PC-3 (cell line): Measurements from ENCODE around the gene ATP10A. TPM values are rescaled to one million over a fixed set of nuclear protein-coding genes. Genes with fewer than 3 reads are reported as not detected.

Source experiments
- ATAC-seq: fragments of 200-7000 bp; cut with Tn5 transposase; 2 replicates; pipeline ENCODE4 v1.9.1; 2020; ENCODE audit warnings: mild to moderate bottlenecking, moderate library complexity
- BruUV-seq: library from RNA; stranded (reverse); fragments of 400-500 nt; replicated peaks from 2 replicates; lab custom pipeline; 2021; lab: Mats Ljungman, UMichigan
- CTCF ChIA-PET: fragments of 300-600 bp; sonication (Branson Sonifier 250); formaldehyde crosslinking; loops from one replicate; lab custom pipeline; 2022; ENCODE audit warnings: antibody characterized with exemption; lab: Charles Lee
- POLR2A ChIA-PET: fragments of 300-600 bp; sonication (Branson Sonifier 250); formaldehyde crosslinking; loops from one replicate; lab custom pipeline; 2022; ENCODE audit warnings: antibody characterized with exemption; ENCODE audit not compliant: unreplicated experiment; lab: Charles Lee
- DNase-seq: peaks from one replicate; pipeline ENCODE4 v3.0.0-alpha.2; 2015
- H2AFZ ChIP-seq: fragments of 300-600 bp; sonication (generic); 2 replicates; pipeline ENCODE4 v1.6.0; 2016; ENCODE audit warnings: antibody characterized with exemption, low read length
- H3F3A ChIP-seq: fragments of 300-600 bp; sonication (generic); one replicate; pipeline ENCODE4 v1.6.0; 2017; ENCODE audit warnings: antibody characterized with exemption, low read length, control low read depth, mild to moderate bottlenecking; ENCODE audit not compliant: unreplicated experiment
- H3K27ac ChIP-seq: fragments of 300-600 bp; sonication (generic); 2 replicates; pipeline ENCODE4 v1.5.1; 2016; ENCODE audit warnings: mild to moderate bottlenecking, low read length
- H3K27me3 ChIP-seq: fragments of 300-600 bp; sonication (generic); 2 replicates; pipeline ENCODE4 v1.6.1; 2016; ENCODE audit warnings: low read length, mixed read lengths
- H3K36me3 ChIP-seq: fragments of 300-600 bp; sonication (generic); 2 replicates; pipeline ENCODE4 v1.6.1; 2016; ENCODE audit warnings: low read depth, mixed run types, low read length, mixed read lengths
- H3K4me1 ChIP-seq: fragments of 300-600 bp; sonication (generic); 2 replicates; pipeline ENCODE4 v1.5.1; 2016; ENCODE audit warnings: low read length; ENCODE audit not compliant: insufficient read depth
- H3K4me2 ChIP-seq: fragments of 300-600 bp; sonication (generic); 2 replicates; pipeline ENCODE4 v1.6.0; 2016; ENCODE audit warnings: low read length
- H3K4me3 ChIP-seq: fragments of 300-600 bp; sonication (generic); 2 replicates; pipeline ENCODE4 v1.5.1; 2016; ENCODE audit warnings: mild to moderate bottlenecking, low read length, mixed read lengths
- H3K79me2 ChIP-seq: fragments of 300-600 bp; sonication (generic); 2 replicates; pipeline ENCODE4 v1.6.1; 2017; ENCODE audit warnings: low read length, mixed read lengths
- H3K9ac ChIP-seq: fragments of 300-600 bp; sonication (generic); 2 replicates; pipeline ENCODE4 v1.6.0; 2016; ENCODE audit warnings: mild to moderate bottlenecking, low read length
- H3K9me2 ChIP-seq: fragments of 300-600 bp; sonication (generic); replicated peaks from 2 replicates; pipeline ENCODE4 v1.6.1; 2016; ENCODE audit warnings: mixed run types, low read length, mixed read lengths
- H3K9me3 ChIP-seq: fragments of 300-600 bp; sonication (generic); 2 replicates; pipeline ENCODE4 v1.6.1; 2016; ENCODE audit warnings: low read length, mixed read lengths
- H4K20me1 ChIP-seq: fragments of 300-600 bp; sonication (generic); 2 replicates; pipeline ENCODE4 v1.6.1; 2016; ENCODE audit warnings: low read length, mixed read lengths
- EZH2 ChIP-seq: fragments of 300-600 bp; sonication (generic); IDR thresholded peaks from one replicate; pipeline ENCODE4 v1.6.1; 2017; ENCODE audit warnings: antibody characterized with exemption, mild to moderate bottlenecking, low read length; ENCODE audit not compliant: unreplicated experiment
- EZH2phosphoT487 ChIP-seq: fragments of 300-600 bp; sonication (generic); IDR thresholded peaks from 2 replicates; pipeline ENCODE4 v1.6.1; 2018; ENCODE audit warnings: mild to moderate bottlenecking, antibody characterized with exemption, low read length, borderline replicate concordance
- intact Hi-C: fragments of 100-400 bp; cut with micrococcal nuclease; formaldehyde crosslinking; loops from 2 replicates; pipeline ENCODE4 v1.9.0; 2023
- total RNA-seq: library from RNA; depleted of rRNA; stranded (reverse); fragments of >200 nt; gene quantifications from 2 replicates; pipeline ENCODE4 v1.2.3, GENCODE V29; 2014
- TF ChIP-seq, protein P1 (sequence below): fragments of 300-600 bp; sonication (generic); conservative IDR thresholded peaks from 2 replicates; pipeline ENCODE4 v1.5.1; 2017; ENCODE audit warnings: antibody characterized with exemption, low read depth, mild to moderate bottlenecking, low read length

The ATP10A gene
- total RNA-seq, 1 experiment from 2014 or later, result 2.6 TPM

GRCh38 chr15:25860885-25861866 is 2.0 kb downstream of the ATP10A start:
- no peak overlapping the region for H2AFZ ChIP-seq
- BruUV-seq, result TSS peak; percentile 15
- ATAC-seq, result no peak
- H3K36me3 ChIP-seq, result no peaks in the 10 kb centered on the region
- ChIA-PET CTCF (no interaction called here), POLR2A (interaction anchor here (0.5 kb wide), 1 partner anchor 12 kb away, joined by 5 read pairs; no protein-coding TSS in a partner anchor)
- intact Hi-C loops, result no loop called here
- no peaks in the 10 kb centered on the region for H3K9me2 ChIP-seq
- no peak overlapping the region for H3K27ac ChIP-seq
- H3K4me1 ChIP-seq, result no peaks in the 10 kb centered on the region
- no peaks in the 10 kb centered on the region for H3K79me2 ChIP-seq
- DNase-seq, result no peak
- H3K27me3 ChIP-seq, result no peaks in the 10 kb centered on the region
- H3F3A ChIP-seq, result no peaks in the 10 kb centered on the region
- H3K4me2 ChIP-seq, result peak overlapping the region; percentile 81
- no peaks in the 10 kb centered on the region for H3K9me3 ChIP-seq
- H4K20me1 ChIP-seq, result no peaks in the 10 kb centered on the region
- peak overlapping the region; percentile 75; the same call in 1 of the 2 replicates for H3K4me3 ChIP-seq
- TF ChIP-seq, protein P1, sequence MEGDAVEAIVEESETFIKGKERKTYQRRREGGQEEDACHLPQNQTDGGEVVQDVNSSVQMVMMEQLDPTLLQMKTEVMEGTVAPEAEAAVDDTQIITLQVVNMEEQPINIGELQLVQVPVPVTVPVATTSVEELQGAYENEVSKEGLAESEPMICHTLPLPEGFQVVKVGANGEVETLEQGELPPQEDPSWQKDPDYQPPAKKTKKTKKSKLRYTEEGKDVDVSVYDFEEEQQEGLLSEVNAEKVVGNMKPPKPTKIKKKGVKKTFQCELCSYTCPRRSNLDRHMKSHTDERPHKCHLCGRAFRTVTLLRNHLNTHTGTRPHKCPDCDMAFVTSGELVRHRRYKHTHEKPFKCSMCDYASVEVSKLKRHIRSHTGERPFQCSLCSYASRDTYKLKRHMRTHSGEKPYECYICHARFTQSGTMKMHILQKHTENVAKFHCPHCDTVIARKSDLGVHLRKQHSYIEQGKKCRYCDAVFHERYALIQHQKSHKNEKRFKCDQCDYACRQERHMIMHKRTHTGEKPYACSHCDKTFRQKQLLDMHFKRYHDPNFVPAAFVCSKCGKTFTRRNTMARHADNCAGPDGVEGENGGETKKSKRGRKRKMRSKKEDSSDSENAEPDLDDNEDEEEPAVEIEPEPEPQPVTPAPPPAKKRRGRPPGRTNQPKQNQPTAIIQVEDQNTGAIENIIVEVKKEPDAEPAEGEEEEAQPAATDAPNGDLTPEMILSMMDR, result no peak
- TF ChIP-seq EZH2phosphoT487 (no peak), EZH2 (no peak)
- no peak overlapping the region for H3K9ac ChIP-seq

GRCh38 chr15:25859838-25860645 is 3.1 kb downstream of the ATP10A start:
- H4K20me1 ChIP-seq, result no peaks in the 10 kb centered on the region
- H3K36me3 ChIP-seq, result no peaks in the 10 kb centered on the region
- H3K4me2 ChIP-seq, result no peak overlapping the region
- H3K9me3 ChIP-seq, result no peaks in the 10 kb centered on the region
- ChIA-PET POLR2A (no interaction called here), CTCF (interaction anchor here (0.6 kb wide), 1 partner anchor 150 kb away, joined by 3 read pairs; no protein-coding TSS in a partner anchor)
- no peak overlapping the region for H3K4me3 ChIP-seq
- H3K4me1 ChIP-seq, result no peaks in the 10 kb centered on the region
- no TSS peak for BruUV-seq
- no peaks in the 10 kb centered on the region for H3K79me2 ChIP-seq
- no peaks in the 10 kb centered on the region for H3K27me3 ChIP-seq
- H2AFZ ChIP-seq, result no peak overlapping the region
- TF ChIP-seq EZH2phosphoT487 (no peak), EZH2 (no peak)
- TF ChIP-seq, protein P1, result no peak
- no peak overlapping the region for H3K27ac ChIP-seq
- H3K9me2 ChIP-seq, result no peaks in the 10 kb centered on the region
- H3F3A ChIP-seq, result no peaks in the 10 kb centered on the region
- H3K9ac ChIP-seq, result no peak overlapping the region
- DNase-seq (peak; percentile 21), ATAC-seq (peak; percentile 12; the same call in 1 of the 2 replicates)
- intact Hi-C loops, result loop anchor here (10.0 kb wide), 1 partner anchor 85 kb away; no protein-coding TSS in a partner anchor
